GM10266 (cell line): ENCODE results near the gene AUTS2.

ENCODE experiments used
- DNase-seq: peaks from one replicate; pipeline ENCODE4 v3.0.0; 2012; ENCODE audit errors: extremely low spot score
- CTCF ChIP-seq: IDR thresholded peaks from 2 replicates; pipeline ENCODE4 v1.5.1; 2012; ENCODE audit warnings: mild to moderate bottlenecking, low read depth; ENCODE audit not compliant: control insufficient read depth, insufficient read depth; ENCODE audit errors: missing control alignments

AUTS2 gene

GRCh38 chr7:69714886-69715576 lies 116.8 kb downstream of the AUTS2 start:
- no peak for TF ChIP-seq CTCF
- no peak for DNase-seq

GRCh38 chr7:69717221-69717620 lies 118.9 kb downstream of the AUTS2 start:
- DNase-seq, result no peak
- no peak for TF ChIP-seq CTCF

GRCh38 chr7:69719717-69720116 lies 121.4 kb downstream of the AUTS2 start:
- TF ChIP-seq CTCF, result no peak
- no peak for DNase-seq

- TF ChIP-seq CTCF, result no peak
- no peak for DNase-seq
Measured at GRCh38 chr7:69722843-69723242, 124.6 kb downstream of the AUTS2 start.

GRCh38 chr7:69723663-69724062 lies 125.4 kb downstream of the AUTS2 start:
- DNase-seq, result no peak

GRCh38 chr7:69728304-69728703 lies 130.0 kb downstream of the AUTS2 start:
- no peak for DNase-seq
- no peak for TF ChIP-seq CTCF

More at GRCh38 chr7:69723663-69724062, 125.4 kb downstream of the AUTS2 start:
- TF ChIP-seq CTCF, result no peak

- TF ChIP-seq CTCF, result no peak
- DNase-seq, result no peak
Measured at GRCh38 chr7:69732203-69732602, 133.9 kb downstream of the AUTS2 start.
